SK-N-SH treated with all-trans-retinoic acid at 6 μM for 48 hours (cell line): Measurements from ENCODE around the gene PCDHGB1.
A peak's percentile ranks its signal among the peaks of the same experiment; 100 is the strongest.
"Not testable (repeated sequence)": the region's sequence is repeated elsewhere in the genome, so short reads cannot be mapped to it uniquely, and the experiment has no call there.

Experiments
- ATAC-seq: fragments of 200-7000 bp; cut with Tn5 transposase; 3 replicates; pipeline ENCODE4 v1.9.1; 2020; ENCODE audit warnings: mild to moderate bottlenecking, moderate library complexity
- ARNTL ChIP-seq: fragments of 450-650 bp; formaldehyde crosslinking; IDR thresholded peaks from 2 replicates; pipeline ENCODE4 v1.5.0; 2020; ENCODE audit warnings: low read depth, mild to moderate bottlenecking, moderate library complexity, borderline replicate concordance
- BACH2 ChIP-seq: fragments of 250-450 bp; sonication (Bioruptor Pico); IDR thresholded peaks from 2 replicates; pipeline ENCODE4 v1.9.0; 2021; ENCODE audit warnings: mild to moderate bottlenecking, borderline replicate concordance
- CSDC2 ChIP-seq: fragments of 250-450 bp; sonication (Bioruptor Pico); IDR thresholded peaks from 2 replicates; pipeline ENCODE4 v1.5.0; 2020; ENCODE audit warnings: mild to moderate bottlenecking, moderate library complexity
- CSRNP3 ChIP-seq: fragments of 250-450 bp; sonication (Bioruptor Pico); IDR thresholded peaks from 2 replicates; pipeline ENCODE4 v1.5.1; 2021; ENCODE audit warnings: mild to moderate bottlenecking, moderate library complexity
- GLIS3 ChIP-seq: fragments of 250-450 bp; sonication (Bioruptor Pico); IDR thresholded peaks from 2 replicates; pipeline ENCODE4 v1.5.0; 2020; ENCODE audit warnings: mild to moderate bottlenecking, moderate library complexity
- ISL1 ChIP-seq: fragments of 250-450 bp; sonication (Bioruptor Pico); IDR thresholded peaks from 2 replicates; pipeline ENCODE4 v2.1.2; 2022; ENCODE audit warnings: mild to moderate bottlenecking, moderate library complexity
- OSR1 ChIP-seq: fragments of 250-450 bp; sonication (Bioruptor Pico); IDR thresholded peaks from 2 replicates; pipeline ENCODE4 v1.8.0; 2022; ENCODE audit warnings: moderate library complexity, mild to moderate bottlenecking, inconsistent platforms
- PATZ1 ChIP-seq: fragments of 250-450 bp; sonication (Bioruptor Pico); IDR thresholded peaks from 2 replicates; pipeline ENCODE4 v1.8.0; 2020; ENCODE audit warnings: mild to moderate bottlenecking, moderate library complexity, borderline replicate concordance
- POU6F1 ChIP-seq: fragments of 250-450 bp; sonication (Bioruptor Pico); IDR thresholded peaks from 2 replicates; pipeline ENCODE4 v1.8.0; 2021; ENCODE audit warnings: low read depth, mild to moderate bottlenecking, moderate library complexity, borderline replicate concordance
- PPARA ChIP-seq: fragments of 250-450 bp; sonication (Bioruptor Pico); IDR thresholded peaks from 2 replicates; pipeline ENCODE4 v1.5.0; 2020; ENCODE audit warnings: mild to moderate bottlenecking, borderline replicate concordance
- SNAI2 ChIP-seq: fragments of 250-450 bp; sonication (Bioruptor Pico); IDR thresholded peaks from 2 replicates; pipeline ENCODE4 v1.5.0; 2020; ENCODE audit warnings: mild to moderate bottlenecking, moderate library complexity
- TCF4 ChIP-seq: fragments of 250-450 bp; sonication (Bioruptor Pico); IDR thresholded peaks from 2 replicates; pipeline ENCODE4 v1.8.0; 2021; ENCODE audit warnings: mild to moderate bottlenecking, moderate library complexity, borderline replicate concordance
- TOX ChIP-seq: fragments of 250-450 bp; sonication (Bioruptor Pico); IDR thresholded peaks from 2 replicates; pipeline ENCODE4 v1.8.0; 2021; ENCODE audit warnings: mild to moderate bottlenecking, moderate library complexity, borderline replicate concordance
- TSHZ2 ChIP-seq: fragments of 250-450 bp; sonication (Bioruptor Pico); IDR thresholded peaks from 2 replicates; pipeline ENCODE4 v1.5.0; 2020; ENCODE audit warnings: mild to moderate bottlenecking, moderate library complexity
- ZC3H10 ChIP-seq: fragments of 250-450 bp; sonication (Bioruptor Pico); IDR thresholded peaks from 2 replicates; pipeline ENCODE4 v1.5.1; 2021; ENCODE audit warnings: mild to moderate bottlenecking, moderate library complexity
- ZFP3 ChIP-seq: fragments of 250-450 bp; sonication (Bioruptor Pico); IDR thresholded peaks from 2 replicates; pipeline ENCODE4 v1.5.0; 2020; ENCODE audit warnings: mild to moderate bottlenecking, moderate library complexity
- ZFP30 ChIP-seq: fragments of 450-650 bp; formaldehyde crosslinking; IDR thresholded peaks from 2 replicates; pipeline ENCODE4 v1.5.0; 2022; ENCODE audit warnings: mild to moderate bottlenecking, moderate library complexity
- ZNF565 ChIP-seq: fragments of 450-650 bp; formaldehyde crosslinking; conservative IDR thresholded peaks from 2 replicates; pipeline ENCODE4 v1.5.0; 2020; ENCODE audit warnings: low read depth, mild to moderate bottlenecking, moderate library complexity
- ZNF70 ChIP-seq: fragments of 450-650 bp; formaldehyde crosslinking; IDR thresholded peaks from 2 replicates; pipeline ENCODE4 v1.5.0; 2020; ENCODE audit warnings: mild to moderate bottlenecking, moderate library complexity
- ZNF8 ChIP-seq: fragments of 450-650 bp; formaldehyde crosslinking; IDR thresholded peaks from 2 replicates; pipeline ENCODE4 v1.5.0; 2020; ENCODE audit warnings: mild to moderate bottlenecking, moderate library complexity

The PCDHGB1 gene

GRCh38 chr5:141328231-141328630 is 21.7 kb upstream of the PCDHGB1 start:
- no peak for ATAC-seq
- TF ChIP-seq ZC3H10 (CRISPR knock-in tag) (no peak), GLIS3 (CRISPR knock-in tag) (no peak), ZNF70 (CRISPR knock-in tag) (no peak), ZNF565 (no peak), TOX (CRISPR knock-in tag) (no peak), ARNTL (CRISPR knock-in tag) (no peak), CSDC2 (no peak), OSR1 (CRISPR knock-in tag) (no peak), PPARA (CRISPR knock-in tag) (no peak), ZNF8 (CRISPR knock-in tag) (no peak), CSRNP3 (CRISPR knock-in tag) (no peak), TSHZ2 (CRISPR knock-in tag) (no peak), ZFP3 (CRISPR knock-in tag) (no peak)

DNA sequence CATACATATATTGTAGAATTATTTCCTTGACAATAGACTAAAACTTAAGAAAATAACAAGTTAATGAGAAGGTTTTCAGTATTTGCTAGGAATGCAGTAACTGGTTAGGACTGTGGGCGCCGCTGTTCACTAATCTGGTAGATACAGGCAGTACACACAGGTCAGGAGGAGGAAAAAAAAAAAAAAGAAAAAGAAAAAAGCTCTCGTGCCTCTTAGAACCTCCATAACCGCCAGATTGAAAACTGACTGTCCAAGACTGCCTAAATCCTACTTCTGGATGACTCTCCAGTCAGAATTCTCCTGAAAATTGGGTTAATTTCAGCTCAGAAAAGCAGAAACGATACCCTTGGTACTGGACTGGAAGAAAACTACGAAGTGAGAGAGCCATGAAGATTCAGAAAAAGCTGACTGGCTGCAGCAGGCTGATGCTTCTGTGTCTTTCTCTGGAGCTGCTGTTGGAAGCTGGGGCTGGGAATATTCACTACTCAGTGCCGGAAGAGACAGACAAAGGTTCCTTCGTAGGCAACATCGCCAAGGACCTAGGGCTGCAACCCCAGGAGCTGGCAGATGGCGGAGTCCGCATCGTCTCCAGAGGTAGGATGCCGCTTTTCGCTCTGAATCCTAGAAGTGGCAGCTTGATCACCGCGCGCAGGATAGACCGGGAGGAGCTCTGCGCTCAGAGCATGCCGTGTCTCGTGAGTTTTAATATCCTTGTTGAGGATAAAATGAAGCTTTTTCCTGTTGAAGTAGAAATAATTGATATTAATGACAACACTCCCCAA is 19.4 kb upstream of the PCDHGB1 start, which contains the start of gene PCDHGA1:
PCDHGA1 (plus strand) TSS at position 216 of the 782 bp plus-strand sequence.
- no peak for TF ChIP-seq POU6F1 (CRISPR knock-in tag)
- TF ChIP-seq ZNF70 (CRISPR knock-in tag) = no peak
- no peak for TF ChIP-seq ZC3H10 (CRISPR knock-in tag)
- TF ChIP-seq ISL1 (CRISPR knock-in tag) = no peak
- no peak for TF ChIP-seq CSDC2
- no peak for TF ChIP-seq OSR1 (CRISPR knock-in tag)
- no peak for TF ChIP-seq BACH2
- TF ChIP-seq ZNF8 (CRISPR knock-in tag) = no peak
- no peak for TF ChIP-seq SNAI2
- no peak for TF ChIP-seq ZFP3 (CRISPR knock-in tag)
- no peak for TF ChIP-seq ZFP30 (CRISPR knock-in tag)
- TF ChIP-seq, all 23 proteins: peak for 0
- peak; percentile 75 for ATAC-seq

DNA sequence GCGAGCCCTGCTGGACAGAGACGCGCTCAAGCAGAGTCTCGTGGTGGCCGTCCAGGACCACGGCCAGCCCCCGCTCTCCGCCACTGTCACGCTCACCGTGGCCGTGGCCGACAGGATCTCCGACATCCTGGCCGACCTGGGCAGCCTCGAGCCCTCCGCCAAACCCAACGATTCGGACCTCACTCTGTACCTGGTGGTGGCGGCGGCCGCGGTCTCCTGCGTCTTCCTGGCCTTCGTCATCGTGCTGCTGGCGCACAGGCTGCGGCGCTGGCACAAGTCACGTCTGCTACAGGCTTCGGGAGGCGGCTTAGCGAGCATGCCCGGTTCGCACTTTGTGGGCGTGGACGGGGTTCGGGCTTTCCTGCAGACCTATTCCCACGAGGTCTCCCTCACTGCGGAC is 17.3 kb upstream of the PCDHGB1 start:
- not testable (repeated sequence) for ATAC-seq

- 0 out of 3 replicates have a peak, but pooled peaks have one; percentile 25 for ATAC-seq
- TF ChIP-seq ZC3H10 (CRISPR knock-in tag) (no peak), ZFP30 (CRISPR knock-in tag) (no peak), TCF4 (CRISPR knock-in tag) (no peak), ZNF8 (CRISPR knock-in tag) (no peak), TSHZ2 (CRISPR knock-in tag) (no peak), ARNTL (CRISPR knock-in tag) (no peak), PATZ1 (CRISPR knock-in tag) (no peak), CSDC2 (no peak), GLIS3 (CRISPR knock-in tag) (no peak), BACH2 (no peak), POU6F1 (CRISPR knock-in tag) (no peak), OSR1 (CRISPR knock-in tag) (no peak), PPARA (CRISPR knock-in tag) (no peak), SNAI2 (no peak)
Observed at GRCh38 chr5:141338538-141339306, 11.2 kb upstream of the PCDHGB1 start, which contains the start of gene PCDHGA2. Gene PCDHGA2, plus strand, starts transcription at chr5:141338760.
